ENCODE measurements around the gene MAP7. TPM values are rescaled to one million over a fixed set of nuclear protein-coding genes. Genes with fewer than 3 reads are reported as not detected.

Gene MAP7
- total RNA-seq, 4 donors from 2014 or later = 0.84 to 1.5 (median 1.4) TPM

GRCh38 chr6:136568129-136568528 lies 17.9 kb upstream of the MAP7 start:
- no peak overlapping the region for H3K27ac ChIP-seq
- no peaks in the 10 kb centered on the region for H3K27me3 ChIP-seq
- H3K36me3 ChIP-seq = peaks cover 0 to 21% (median 0%) of the 10 kb centered on the region in 3 donors
- 86 to 90% methylated on average over 3 of the region's 3 CpGs for WGBS, 2 donors
- DNase-seq (ENCODE audit: low spot score in 2 of 2) = no peak
- TF ChIP-seq CTCF (IDR thresholded peaks at IDR 0.05) (no peak), EP300 (IDR thresholded peaks at IDR 0.05) (no peak), POLR2A (IDR thresholded peaks at IDR 0.05) (no peak)
- H3K9me3 ChIP-seq = peaks cover 0 to 12% (median 0%) of the 10 kb centered on the region in 4 donors
- H3K4me1 ChIP-seq = no peaks in the 10 kb centered on the region
- no peak overlapping the region for H3K4me3 ChIP-seq

- peaks cover 0 to 21% (median 0%) of the 10 kb centered on the region in 3 donors for H3K36me3 ChIP-seq
- 87 to 91% methylated on average over 4 of the region's 4 CpGs for WGBS, 2 donors
- no peak for DNase-seq (ENCODE audit: low spot score in 2 of 2)
- H3K27me3 ChIP-seq = no peaks in the 10 kb centered on the region
- no peak overlapping the region for H3K27ac ChIP-seq
- H3K4me3 ChIP-seq = no peak overlapping the region
- H3K4me1 ChIP-seq = no peaks in the 10 kb centered on the region
- no peak for TF ChIP-seq POLR2A (IDR thresholded peaks at IDR 0.05)
- no peak for TF ChIP-seq EP300 (IDR thresholded peaks at IDR 0.05)
- TF ChIP-seq CTCF (IDR thresholded peaks at IDR 0.05) = no peak
- peaks cover 0 to 12% (median 0%) of the 10 kb centered on the region in 4 donors for H3K9me3 ChIP-seq
Measured at GRCh38 chr6:136567688-136568087, 17.5 kb upstream of the MAP7 start.

GRCh38 chr6:136566851-136567250 lies 16.6 kb upstream of the MAP7 start:
- Histone ChIP-seq H3K4me3 (no peak overlapping the region), H3K27ac (no peak overlapping the region), H3K4me1 (no peaks in the 10 kb centered on the region), H3K27me3 (no peaks in the 10 kb centered on the region), H3K9me3 (peaks cover 0 to 12% (median 0%) of the 10 kb centered on the region in 4 donors), H3K36me3 (peaks cover 0 to 21% (median 0%) of the 10 kb centered on the region in 3 donors)
- no peak for DNase-seq (ENCODE audit: low spot score in 2 of 2)
- 55 to 63% methylated on average over 2 of the region's 2 CpGs for WGBS, 2 donors
- no peak for TF ChIP-seq POLR2A (IDR thresholded peaks at IDR 0.05)
- TF ChIP-seq CTCF (IDR thresholded peaks at IDR 0.05) = no peak
- TF ChIP-seq EP300 (IDR thresholded peaks at IDR 0.05) = no peak

- Histone ChIP-seq H3K4me1 (no peaks in the 10 kb centered on the region), H3K9me3 (peaks cover 0 to 4% (median 0%) of the 10 kb centered on the region in 4 donors), H3K36me3 (peaks cover 0 to 16% (median 0%) of the 10 kb centered on the region in 3 donors), H3K27ac (no peak overlapping the region), H3K4me3 (no peak overlapping the region), H3K27me3 (no peaks in the 10 kb centered on the region)
- no peak for DNase-seq (ENCODE audit: low spot score in 2 of 2)
- WGBS, 2 donors = 78 to 88% methylated on average over 6 of the region's 6 CpGs
- TF ChIP-seq EP300 (IDR thresholded peaks at IDR 0.05) (no peak), CTCF (IDR thresholded peaks at IDR 0.05) (no peak), POLR2A (IDR thresholded peaks at IDR 0.05) (no peak)
Measured at GRCh38 chr6:136566007-136566487, 15.8 kb upstream of the MAP7 start.

DNA sequence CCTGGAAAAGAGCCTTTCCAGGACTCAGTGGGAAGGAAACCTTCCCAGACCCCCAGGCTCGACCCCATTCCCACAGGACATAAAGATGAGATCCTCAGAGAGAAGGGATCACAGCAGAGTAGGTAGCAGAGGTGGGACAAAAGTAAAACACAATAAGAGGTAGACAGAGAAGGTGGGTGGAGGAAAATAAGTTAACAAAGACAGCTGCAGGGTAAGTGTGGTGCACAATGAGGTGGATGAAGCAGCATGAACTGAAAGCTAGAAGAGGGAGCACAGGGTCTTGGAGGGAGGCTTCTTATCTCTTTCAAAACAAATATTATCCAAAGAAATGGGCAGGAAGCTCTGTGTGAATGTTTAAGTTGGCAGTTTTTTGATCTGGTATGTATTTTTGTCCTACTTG lies 14.0 kb upstream of the MAP7 start:
- H3K36me3 ChIP-seq = peaks cover 0 to 19% (median 0%) of the 10 kb centered on the region in 3 donors
- no peak overlapping the region for H3K27ac ChIP-seq
- 45 to 56% methylated on average over 1 of the region's 1 CpG for WGBS, 2 donors

More for the DNA sequence above, 14.0 kb upstream of the MAP7 start:
- H3K27me3 ChIP-seq = no peaks in the 10 kb centered on the region
- DNase-seq (ENCODE audit: low spot score in 2 of 2) = no peak
- H3K4me1 ChIP-seq = no peaks in the 10 kb centered on the region
- H3K9me3 ChIP-seq = no peaks in the 10 kb centered on the region
- H3K4me3 ChIP-seq = no peak overlapping the region
- no peak for TF ChIP-seq CTCF (IDR thresholded peaks at IDR 0.05)
